GM19035 (cell line): Measurements from ENCODE around the gene CEP152.

Experiments used
- ATAC-seq: cut with Tn5 transposase; IDR thresholded peaks from one replicate; pipeline ENCODE4 v1.9.1; 2021; ENCODE audit not compliant: unreplicated experiment

The CEP152 gene

DNA sequence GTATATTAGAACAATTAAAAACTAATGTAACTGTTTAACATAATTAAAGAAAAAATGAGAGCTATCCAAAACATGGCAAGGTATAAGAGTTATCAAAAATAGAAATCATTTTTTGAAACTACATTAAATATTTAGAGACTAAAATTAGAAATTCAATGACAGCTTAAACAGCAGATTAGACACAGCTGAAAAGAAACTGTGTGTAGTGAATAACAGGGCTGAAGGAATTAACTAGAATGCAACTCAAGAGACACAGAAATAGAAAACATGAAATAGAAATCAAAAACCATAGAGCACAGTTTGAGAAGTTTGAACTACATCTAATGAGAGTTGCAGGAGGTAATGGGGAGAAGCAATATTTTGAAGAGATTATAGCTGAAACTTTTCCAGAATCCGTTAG, 105.5 kb downstream of the CEP152 start:
- ATAC-seq, result no peak

DNA sequence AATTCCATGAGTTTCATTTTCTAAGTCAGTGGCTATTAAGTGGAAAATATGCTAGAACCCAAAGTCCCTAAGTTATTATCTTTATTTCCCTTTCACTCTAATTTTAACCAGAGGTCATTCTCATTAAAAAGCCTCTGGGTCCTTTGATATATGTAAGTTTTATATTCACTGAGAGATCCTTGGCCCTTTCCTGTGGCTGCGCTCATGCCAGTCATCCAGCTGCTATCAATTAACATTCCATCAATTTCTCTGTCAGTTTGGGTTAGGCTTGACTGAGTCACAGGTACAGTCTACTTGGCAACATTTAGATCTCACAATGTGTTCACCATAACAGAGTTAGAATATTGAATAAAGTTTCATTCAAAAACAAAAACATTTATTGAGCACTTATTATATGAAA, 107.3 kb downstream of the CEP152 start:
- ATAC-seq, result no peak

DNA sequence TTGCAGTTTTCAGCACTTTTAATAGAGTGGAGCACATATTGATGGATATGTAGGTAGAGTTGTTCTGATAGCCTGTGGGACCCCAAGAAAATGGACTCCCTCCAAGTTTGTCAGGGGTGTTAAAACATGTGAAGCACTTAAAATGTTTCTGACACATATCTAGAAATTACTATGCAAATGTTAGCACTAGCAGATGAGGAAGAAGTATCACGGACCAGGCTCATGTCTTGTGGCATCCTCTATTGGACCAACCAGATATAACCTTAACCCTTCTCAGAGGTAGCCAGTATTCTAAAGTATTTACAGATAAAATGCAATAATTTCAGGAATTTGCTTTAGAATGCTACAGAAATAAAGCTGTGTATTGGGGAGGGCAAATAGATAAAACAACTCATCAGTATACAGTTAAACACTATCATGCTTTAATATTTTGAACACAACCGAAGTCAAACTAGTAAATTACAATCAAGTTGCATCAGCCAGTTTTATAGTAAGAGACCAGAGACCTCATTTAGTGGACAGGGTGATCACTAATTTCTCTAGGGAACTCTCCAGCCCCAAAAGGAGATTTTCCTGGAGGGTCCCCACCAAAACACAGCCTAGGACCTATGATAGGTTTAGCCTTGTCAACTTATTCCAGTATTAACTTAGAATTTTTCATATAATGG, 108.2 kb downstream of the CEP152 start:
- no peak for ATAC-seq

DNA sequence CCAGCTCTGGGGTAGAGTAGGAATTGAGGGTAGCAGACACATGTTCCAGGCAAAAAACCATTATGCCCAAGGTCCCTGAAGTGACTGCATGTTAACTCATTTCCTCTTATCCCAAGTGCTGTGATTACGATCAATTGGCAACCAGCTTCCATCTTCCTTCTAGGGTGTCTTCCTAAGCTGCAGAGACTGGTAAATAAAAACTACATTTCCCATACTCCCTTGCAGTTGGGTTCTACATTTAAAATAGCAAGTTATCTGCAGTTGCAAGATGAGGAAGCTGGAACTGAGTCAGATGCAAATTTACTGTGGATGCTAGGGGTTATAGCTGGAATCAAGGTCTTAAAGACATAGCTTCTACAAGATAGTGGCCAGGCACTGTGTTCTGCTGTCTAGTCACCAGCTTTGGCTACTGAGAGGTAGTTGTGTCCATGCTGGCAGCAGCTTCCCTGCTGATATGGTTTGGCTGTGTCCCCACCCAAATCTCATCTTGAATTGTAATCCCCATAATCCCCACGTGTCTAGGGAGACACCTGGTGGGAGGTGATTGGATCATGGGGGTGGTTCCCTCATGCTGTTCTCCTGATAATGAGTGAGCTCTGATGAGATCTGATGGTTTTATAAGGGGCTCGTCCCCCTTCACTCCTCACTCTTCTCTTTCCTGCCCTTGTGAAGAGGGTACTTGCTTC, 114.1 kb downstream of the CEP152 start:
- ATAC-seq, result no peak

DNA sequence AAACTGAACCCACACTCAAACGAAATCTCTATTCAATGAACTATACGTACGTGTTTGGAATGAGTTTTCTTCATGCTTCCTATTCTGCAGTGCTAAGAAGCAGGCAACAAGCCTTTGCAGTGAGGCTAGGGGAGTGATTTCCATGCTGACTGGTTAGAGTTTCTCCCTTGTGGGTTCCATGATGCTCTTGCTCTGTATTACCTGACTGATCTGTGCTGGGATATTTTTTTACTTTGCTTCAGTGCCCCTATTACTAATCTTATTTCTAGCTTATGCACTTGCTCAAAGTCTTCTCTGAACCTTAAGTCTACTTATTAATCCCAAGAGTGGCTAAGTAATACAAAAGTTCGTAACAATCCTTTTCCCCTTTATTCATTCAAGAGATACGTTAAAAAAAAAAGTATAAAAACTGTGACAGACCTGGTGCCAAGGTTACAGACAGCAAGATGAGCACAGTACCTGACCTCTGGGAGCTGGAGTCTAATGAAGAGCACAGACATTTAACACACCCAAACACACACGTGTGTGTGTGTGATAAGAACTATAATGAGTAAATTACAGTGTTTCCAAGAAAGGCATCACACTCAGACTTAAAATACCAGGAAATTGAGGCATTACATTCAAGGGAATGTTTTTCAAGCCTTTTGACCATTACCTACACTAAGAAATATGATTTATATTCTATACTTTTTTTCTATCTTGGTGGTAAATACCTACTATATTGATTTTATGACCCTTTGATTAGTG, 114.9 kb downstream of the CEP152 start:
- no peak for ATAC-seq

DNA sequence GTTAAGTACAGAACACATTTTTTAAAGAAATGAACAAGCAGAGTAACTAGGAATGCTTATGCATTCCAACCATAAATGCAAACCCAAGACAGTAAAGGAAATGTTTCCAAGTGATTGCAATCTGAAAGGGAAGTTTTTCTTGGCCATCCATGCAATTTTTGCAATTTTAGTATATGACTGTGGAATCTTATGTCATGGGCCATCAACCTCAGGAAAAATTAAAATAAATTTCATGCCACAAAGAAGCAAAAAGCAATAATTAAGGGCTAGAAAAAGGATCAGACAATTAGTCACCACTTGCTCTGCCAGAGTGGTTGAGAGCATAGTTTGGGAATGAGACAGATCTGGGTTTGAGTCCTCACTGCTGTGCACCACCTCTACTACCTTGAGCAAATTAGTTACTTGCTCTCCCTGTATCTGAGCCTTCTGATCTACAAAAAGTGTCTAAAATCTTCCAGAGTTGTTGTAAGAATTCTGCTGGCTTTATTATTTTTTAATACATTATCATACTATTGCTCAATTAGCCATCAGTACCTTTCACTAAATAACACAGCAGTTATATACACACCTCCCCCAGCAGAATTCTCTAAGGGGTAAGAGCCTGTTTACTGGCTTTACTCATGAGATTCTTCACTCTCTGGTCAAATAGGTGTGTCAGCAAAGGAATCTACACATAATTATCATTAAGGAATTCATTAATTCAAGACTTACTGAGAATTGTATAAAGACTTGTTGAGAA, 115.6 kb downstream of the CEP152 start:
- ATAC-seq, result no peak

DNA sequence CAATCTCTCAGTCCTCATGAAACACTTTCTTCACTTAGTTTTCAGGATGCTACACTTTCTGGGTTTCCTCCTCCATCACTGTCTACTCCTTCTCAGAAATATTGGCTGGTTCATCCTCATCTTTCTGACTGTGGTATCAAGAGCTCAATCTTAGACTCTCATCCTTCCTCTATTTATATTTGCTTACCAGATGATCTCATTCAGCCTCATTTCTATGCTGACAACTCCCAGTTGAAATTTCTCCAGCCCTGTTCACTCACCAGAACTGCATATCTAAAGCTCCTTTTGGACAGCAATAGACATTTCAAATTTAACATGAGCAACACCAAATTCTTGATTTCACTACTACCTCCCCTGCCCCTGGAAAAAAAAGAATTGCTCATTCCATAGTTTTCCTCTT, 117.4 kb downstream of the CEP152 start:
- ATAC-seq, result no peak

DNA sequence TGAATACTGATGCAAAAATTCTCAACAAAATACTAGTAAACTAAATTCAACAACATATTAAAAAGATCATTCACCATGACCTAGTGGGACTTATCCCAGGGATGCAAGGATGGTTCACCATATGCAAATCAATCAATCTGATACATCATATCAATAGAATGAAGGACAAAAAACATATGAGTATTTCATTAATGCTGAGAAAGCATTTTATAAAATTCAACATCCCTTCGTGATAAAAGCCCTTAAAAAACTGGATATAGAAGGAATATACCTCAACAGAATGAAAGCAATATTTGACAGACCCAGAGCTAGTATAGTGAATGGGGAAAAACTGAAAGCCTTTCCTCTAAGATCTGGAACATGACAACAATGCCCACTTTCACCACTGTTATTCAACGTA, 122.4 kb downstream of the CEP152 start:
- ATAC-seq, result no peak
